ENCODE results near the gene ARHGAP29.

GRCh38 chr1:94205639-94206038, 31.7 kb downstream of the ARHGAP29 start:
- TF ChIP-seq ATF2 (IDR thresholded peaks at IDR 0.05; ENCODE audit: low read length): no peak
- TF ChIP-seq POLR2AphosphoS5 (IDR thresholded peaks at IDR 0.05; ENCODE audit: low read depth, low read length): no peak
- TF ChIP-seq CTCF (IDR thresholded peaks at IDR 0.05; ENCODE audit: control extremely low read depth in 1 of 3, insufficient read depth in 1 of 3, low read depth in 1 of 3, low read length in 3 of 3): no peak
- no peak for TF ChIP-seq SP1 (IDR thresholded peaks at IDR 0.05; ENCODE audit: low read depth, low read length)
- TF ChIP-seq JUND (IDR thresholded peaks at IDR 0.05; ENCODE audit: low read length): no peak
- TF ChIP-seq YY1 (IDR thresholded peaks at IDR 0.05; ENCODE audit: low read depth, low read length): no peak
- TF ChIP-seq ASH2L (IDR thresholded peaks at IDR 0.05; ENCODE audit: low read length): no peak
- TF ChIP-seq EP300 (IDR thresholded peaks at IDR 0.05; ENCODE audit: borderline replicate concordance in 1 of 2, low read depth in 2 of 2, low read length in 2 of 2): no peak
- TF ChIP-seq KDM1A (IDR thresholded peaks at IDR 0.05; ENCODE audit: borderline replicate concordance, low read length): no peak
- no peak for TF ChIP-seq NRF1 (IDR thresholded peaks at IDR 0.05; ENCODE audit: low read depth, low read length)
- no peak for TF ChIP-seq TCF12 (IDR thresholded peaks at IDR 0.05; ENCODE audit: low read depth, low read length)
- no peak for TF ChIP-seq ZNF274 (IDR thresholded peaks at IDR 0.05; ENCODE audit: borderline replicate concordance, extremely low read depth, low read length)
- no peak for TF ChIP-seq CBX8 (IDR thresholded peaks at IDR 0.05; ENCODE audit: borderline replicate concordance, low read depth, low read length)
- no peak for TF ChIP-seq BCL11A (IDR thresholded peaks at IDR 0.05; ENCODE audit: low read depth in 2 of 2, low read length in 2 of 2)
